Small intestine (tissue), 7 donors: ENCODE data around the gene POLD2. TPM values are rescaled to one million over a fixed set of nuclear protein-coding genes. Genes with fewer than 3 reads are reported as not detected.

ENCODE experiments used
- DNase-seq, 2 donors: peaks; one replicate each; pipeline versions ENCODE4 v3.0.0 to v3.0.0-alpha.2; 2013
- FAIRE-seq: peaks from 2 replicates; lab custom pipeline; 2012; peaks lifted over from hg19 to GRCh38; lab: Jason Lieb, UNC
- H3K27ac ChIP-seq, 3 donors: one replicate each; pipeline ENCODE4 v1.5.1; 2013; ENCODE audit warnings: low read length in 2 of 3, mild to moderate bottlenecking in 2 of 3, control low read depth in 1 of 3, inconsistent platforms in 1 of 3, low read depth in 1 of 3, moderate library complexity in 1 of 3
- H3K27me3 ChIP-seq, 3 donors: one replicate each; pipeline ENCODE4 v1.6.1; 2013; ENCODE audit warnings: low read length in 3 of 3, inconsistent platforms in 1 of 3; ENCODE audit not compliant: control insufficient read depth in 3 of 3, insufficient read depth in 3 of 3
- H3K36me3 ChIP-seq, 3 donors: one replicate each; pipeline ENCODE4 v1.6.1; 2013; ENCODE audit warnings: low read length in 3 of 3, inconsistent platforms in 1 of 3, low read depth in 1 of 3, mild to moderate bottlenecking in 1 of 3, moderate library complexity in 1 of 3; ENCODE audit not compliant: control insufficient read depth in 3 of 3, insufficient read depth in 2 of 3
- H3K4me1 ChIP-seq, 3 donors: one replicate each; pipeline ENCODE4 v1.6.1; 2013; ENCODE audit warnings: low read length in 2 of 3, inconsistent platforms in 1 of 3, low read depth in 1 of 3, mild to moderate bottlenecking in 1 of 3, moderate library complexity in 1 of 3; ENCODE audit not compliant: control insufficient read depth in 3 of 3, insufficient read depth in 2 of 3
- H3K4me3 ChIP-seq, 3 donors: one replicate each; pipeline ENCODE4 v1.5.1; 2013; ENCODE audit warnings: low read length in 3 of 3, control low read depth in 1 of 3, inconsistent platforms in 1 of 3, low read depth in 1 of 3, mild to moderate bottlenecking in 1 of 3, moderate library complexity in 1 of 3
- H3K9me3 ChIP-seq, 2 donors: one replicate each; pipeline ENCODE4 v1.6.1; 2013; ENCODE audit warnings: low read depth in 1 of 2, low read length in 1 of 2; ENCODE audit not compliant: control insufficient read depth in 2 of 2, insufficient read depth in 1 of 2
- WGBS, 3 donors: extraction: QIAGEN DNeasy Blood & Tissue Kit; methylation state at CpG; one replicate each; pipeline ENCODE4 v1.1.7; 2013; 5-methylcytosine and 5-hydroxymethylcytosine counted together
- polyA plus RNA-seq, 4 donors: library from polyadenylated mRNA; stranded (reverse) in 3 of 4; unstranded in 1 of 4; fragments of 200-250 nt in 3 of 4; fragments of 120-200 nt in 1 of 4; gene quantifications; one replicate each; pipeline versions ENCODE4 v1.2.1 to v1.2.3, GENCODE V29; 2013
- donor health status: healthy with polysubstance abuse.
- donor health status: control.
- donor health status: control.
- donor health status: Bipolar disorder and iron deficiency.
- donor health status: healthy.

Gene POLD2
- polyA plus RNA-seq, 4 donors, result 13.6 to 82.4 (median 42.4) TPM

DNA sequence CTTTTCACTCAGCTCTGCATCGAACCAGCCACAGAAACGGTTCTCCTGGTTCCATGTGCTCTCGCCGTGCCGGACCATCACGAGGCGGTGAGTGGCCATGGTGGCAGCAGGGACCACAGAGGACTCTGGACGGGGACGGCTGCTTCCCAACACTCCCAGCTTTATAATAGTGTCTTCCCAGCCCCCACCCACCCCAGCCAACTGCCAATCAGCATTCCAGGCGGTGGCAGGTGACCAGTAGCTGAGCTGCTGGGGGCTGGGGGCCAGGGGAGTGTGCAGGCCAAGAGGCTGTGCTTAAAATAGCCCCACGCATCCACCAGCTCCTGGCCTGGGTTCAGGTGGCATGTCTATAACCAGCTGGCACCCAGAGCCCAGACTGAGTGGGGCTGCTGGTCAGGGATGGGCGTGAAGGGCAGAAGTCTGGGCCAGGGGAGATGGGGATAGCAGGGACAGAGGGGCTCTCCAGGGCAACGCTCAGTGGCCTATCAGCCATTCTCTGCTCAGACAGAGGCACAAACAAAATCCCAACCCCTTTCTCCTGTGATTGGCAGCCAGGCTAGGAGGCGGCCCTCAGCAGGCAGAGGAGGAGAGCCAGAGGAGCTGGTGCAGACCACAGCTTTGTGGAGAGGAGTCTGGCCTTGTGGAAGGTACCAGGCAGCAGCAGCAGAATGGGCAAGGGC is 57.8 kb downstream of the POLD2 start, which contains the start of gene PGAM2:
TSS of gene PGAM2 (minus strand) at position 137 of the 680 bp plus-strand sequence. CDS start at position 99, 38 bp downstream.
- 19 to 33% (median 32%) methylated on average over 14 of the region's 14 CpGs for WGBS, 3 donors
- DNase-seq (peak in 1 of 2 donors; percentile 41), FAIRE-seq (no peak)
- H3K4me1 ChIP-seq, result peaks cover 0 to 22% (median 0%) of the 10 kb centered on the region in 3 donors
- H3K4me3 ChIP-seq, result peak within 1 kb of the TSS in 1 of 3 donors; percentile 31
- H3K27me3 ChIP-seq, result peaks cover 0 to 19% (median 0%) of the 10 kb centered on the region in 3 donors
- H3K9me3 ChIP-seq, result no peaks in the 10 kb centered on the region
- peaks cover 4 to 23% (median 7%) of the 10 kb centered on the region in 3 donors for H3K36me3 ChIP-seq
- no peak within 1 kb of the TSS for H3K27ac ChIP-seq

GRCh38 chr7:44064791-44065430 is 58.4 kb downstream of the POLD2 start:
- DNase-seq (peak; percentile 43 to 49), FAIRE-seq (no peak)
- H3K36me3 ChIP-seq, result peaks cover 4 to 29% (median 7%) of the 10 kb centered on the region in 3 donors
- H3K27me3 ChIP-seq, result peaks cover 0 to 19% (median 0%) of the 10 kb centered on the region in 3 donors
- WGBS, 3 donors, result 10 to 41% (median 11%) methylated on average over 28 to 33 of the region's 33 CpGs
- no peaks in the 10 kb centered on the region for H3K9me3 ChIP-seq
- no peak overlapping the region for H3K27ac ChIP-seq
- peaks cover 0 to 22% (median 0%) of the 10 kb centered on the region in 3 donors for H3K4me1 ChIP-seq
- H3K4me3 ChIP-seq, result peak overlapping the region in 1 of 3 donors; percentile 31

Other genes starting within 250 kb of the POLD2 start
- 10 to 100 TPM; 22.5 to 56.4 (median 45.8) TPM for gene URGCP, start 217.0 kb downstream of the POLD2 start, polyA plus RNA-seq
- gene UBE2D4, start 197.1 kb downstream of the POLD2 start, polyA plus RNA-seq, result 10 to 100 TPM; 10.2 to 13.6 (median 11.8) TPM
- gene SPDYE1, start 125.7 kb downstream of the POLD2 start, polyA plus RNA-seq, result under 1 TPM in 1 of 4 donors, not detected in 3; 0.80 TPM
- 10 to 100 TPM; 64.7 to 97.5 (median 67.9) TPM for gene DBNL, start 78.8 kb downstream of the POLD2 start, polyA plus RNA-seq
- gene PGAM2, start 58.0 kb downstream of the POLD2 start, polyA plus RNA-seq, result 1 to 10 TPM in 3 of 4 donors, under 1 TPM in 1; 1.00 to 5.7 (median 2.1) TPM
- 10 to 100 TPM; 13.8 to 21.9 (median 18.4) TPM for gene POLM, start 41.0 kb downstream of the POLD2 start, polyA plus RNA-seq
- gene AEBP1, start 19.2 kb downstream of the POLD2 start, polyA plus RNA-seq, result 10 to 100 TPM in 2 of 4 donors, 1 to 10 TPM in 2; 1.3 to 34.8 (median 6.8) TPM
- 10 to 100 TPM in 1 of 4 donors, under 1 TPM in 2, not detected in 1; 0.21 to 13.5 (median 0.36) TPM for gene MYL7, start 17.8 kb upstream of the POLD2 start, polyA plus RNA-seq
- gene GCK, start 65.9 kb upstream of the POLD2 start, polyA plus RNA-seq, result 1 to 10 TPM in 1 of 4 donors, under 1 TPM in 1, not detected in 2; 0.85 to 1.1 TPM
- 10 to 100 TPM; 57.7 to 73.7 (median 64.2) TPM for gene YKT6, start 77.4 kb upstream of the POLD2 start, polyA plus RNA-seq
- gene CAMK2B, start 202.0 kb upstream of the POLD2 start, polyA plus RNA-seq, result 1 to 10 TPM; 1.3 to 1.8 (median 1.5) TPM